HCT116 (cell line): Measurements from ENCODE around the gene CACNA1C. TPM values are rescaled to one million over a fixed set of nuclear protein-coding genes. Genes with fewer than 3 reads are reported as not detected.

Experiments
- ATAC-seq: fragments of 200-7000 bp; cut with Tn5 transposase; 2 replicates; pipeline ENCODE4 v1.9.1; 2020; ENCODE audit warnings: mild to moderate bottlenecking, moderate library complexity
- BruUV-seq: library from RNA; stranded (reverse); fragments of 400-500 nt; replicated peaks from 2 replicates; lab custom pipeline; 2021; lab: Mats Ljungman, UMichigan
- CTCF ChIA-PET: fragments of 300-600 bp; sonication (Branson Sonifier 250); formaldehyde crosslinking; loops from one replicate; lab custom pipeline; 2021; ENCODE audit warnings: antibody characterized with exemption; lab: Charles Lee
- POLR2A ChIA-PET: fragments of 300-600, 350-600 bp; sonication (Branson Sonifier 250); formaldehyde crosslinking; loops from one replicate; lab custom pipeline; 2021; ENCODE audit warnings: antibody characterized with exemption; lab: Charles Lee
- RAD21 ChIA-PET, 2 experiments: fragments of 300-600 bp; sonication (Branson Sonifier 250); formaldehyde crosslinking; loops; one replicate each; lab custom pipeline; 2023; ENCODE audit warnings: low total read pairs in 2 of 2; ENCODE audit not compliant: uncharacterized antibody in 2 of 2, unreplicated experiment in 2 of 2, low non-redundant PET in 1 of 2; lab: Charles Lee
- DNase-seq: peaks from one replicate; pipeline ENCODE4 v3.0.0-alpha.2; 2010; ENCODE audit warnings: low read depth, low spot score
- H2AFZ ChIP-seq: fragments of 200-600 bp; shearing (Covaris generic), sonication (generic); 2 replicates; pipeline ENCODE4 v1.6.1; 2017; ENCODE audit warnings: low read depth, mixed run types, mixed read lengths, antibody characterized with exemption, low read length; ENCODE audit not compliant: poor library complexity, severe bottlenecking
- H3K27ac ChIP-seq: 2 replicates; pipeline ENCODE4 v1.5.1; 2012; ENCODE audit warnings: low read depth, low read length
- H3K27me3 ChIP-seq: fragments of 200-600 bp; sonication (generic); 2 replicates; pipeline ENCODE4 v1.6.1; 2016; ENCODE audit warnings: mixed run types, low read length, mixed read lengths; ENCODE audit not compliant: insufficient read depth
- H3K36me3 ChIP-seq, 2 experiments: fragments of 200-500 bp in 1 of 2; fragments of 200-600 bp in 1 of 2; sonication (Bioruptor generic) in 1 of 2; sonication (generic) in 1 of 2; 2 replicates each; pipeline versions ENCODE4 v1.5.1 to v1.6.1; 2014 to 2016; ENCODE audit warnings: low read length in 2 of 2, inconsistent platforms in 1 of 2, mixed read lengths in 1 of 2, mixed run types in 1 of 2; ENCODE audit not compliant: insufficient read depth in 2 of 2, control insufficient read depth in 1 of 2
- H3K4me1 ChIP-seq, 2 experiments: fragments of 200-600 bp in 1 of 2; sonication (generic) in 1 of 2; 2 replicates each; pipeline versions ENCODE4 v1.5.1 to v1.6.1; 2012 to 2017; ENCODE audit warnings: low read length in 2 of 2, inconsistent platforms in 1 of 2, mild to moderate bottlenecking in 1 of 2, mixed read lengths in 1 of 2, mixed run types in 1 of 2, moderate library complexity in 1 of 2; ENCODE audit not compliant: insufficient read depth in 2 of 2, control insufficient read depth in 1 of 2
- H3K4me2 ChIP-seq: fragments of 200-600 bp; sonication (generic); 2 replicates; pipeline ENCODE4 v1.6.1; 2017; ENCODE audit warnings: mixed run types, low read length, mixed read lengths
- H3K4me3 ChIP-seq, 2 experiments: fragments of 200-600 bp in 1 of 2; sonication (generic) in 1 of 2; replicated peaks in 1 of 2; 2 replicates each; pipeline ENCODE4 v1.5.1; 2011 to 2016; ENCODE audit warnings: low read length in 2 of 2, control low read depth in 1 of 2, low read depth in 1 of 2, mild to moderate bottlenecking in 1 of 2, mixed read lengths in 1 of 2, mixed run types in 1 of 2
- H3K79me2 ChIP-seq: fragments of 200-600 bp; sonication (generic); 2 replicates; pipeline ENCODE4 v1.6.1; 2017; ENCODE audit warnings: mild to moderate bottlenecking, mixed run types, low read length, moderate library complexity, mixed read lengths; ENCODE audit not compliant: insufficient read depth
- H3K9ac ChIP-seq: fragments of 200-600 bp; sonication (generic); 2 replicates; pipeline ENCODE4 v1.6.1; 2016; ENCODE audit warnings: low read length, mixed read lengths
- H3K9me2 ChIP-seq: fragments of 200-600 bp; sonication (generic), shearing (Covaris generic); 2 replicates; pipeline ENCODE4 v1.6.1; 2017; ENCODE audit warnings: mixed run types, mild to moderate bottlenecking, moderate library complexity; ENCODE audit not compliant: insufficient read depth
- H3K9me3 ChIP-seq, 2 experiments: fragments of 200-500 bp in 1 of 2; fragments of 200-600 bp in 1 of 2; sonication (Bioruptor generic) in 1 of 2; sonication (generic) in 1 of 2; 2 replicates each; pipeline ENCODE4 v1.6.1; 2014 to 2017; ENCODE audit warnings: low read length in 2 of 2, mixed read lengths in 2 of 2, inconsistent platforms in 1 of 2, low read depth in 1 of 2, mild to moderate bottlenecking in 1 of 2, mixed run types in 1 of 2, moderate library complexity in 1 of 2; ENCODE audit not compliant: control insufficient read depth in 1 of 2, insufficient read depth in 1 of 2
- H4K20me1 ChIP-seq: fragments of 200-600 bp; sonication (generic), shearing (Covaris generic); 2 replicates; pipeline ENCODE4 v1.6.1; 2017; ENCODE audit warnings: mixed run types, mild to moderate bottlenecking, moderate library complexity; ENCODE audit not compliant: insufficient read depth
- CEBPB ChIP-seq: IDR thresholded peaks from 2 replicates; pipeline ENCODE4 v1.6.1; 2012; ENCODE audit warnings: low read depth
- EZH2 ChIP-seq: fragments of 200-600 bp; sonication (generic); IDR thresholded peaks from 2 replicates; pipeline ENCODE4 v1.6.1; 2017; ENCODE audit warnings: antibody characterized with exemption, mixed run types
- JUND ChIP-seq: IDR thresholded peaks from 2 replicates; pipeline ENCODE4 v1.6.1; 2012
- REST ChIP-seq: IDR thresholded peaks from 2 replicates; pipeline ENCODE4 v1.6.1; 2012; ENCODE audit warnings: low read depth
- SIN3A ChIP-seq: IDR thresholded peaks from 2 replicates; pipeline ENCODE4 v1.6.1; 2012; ENCODE audit warnings: low read depth
- TCF7L2 ChIP-seq: IDR thresholded peaks from 2 replicates; pipeline ENCODE4 v1.7.0; 2011; ENCODE audit warnings: borderline replicate concordance, inconsistent platforms; ENCODE audit not compliant: insufficient read depth, insufficient read length; ENCODE audit errors: extremely low read depth
- YY1 ChIP-seq: IDR thresholded peaks from 2 replicates; pipeline ENCODE4 v1.6.1; 2011; ENCODE audit warnings: low read length, low read depth, moderate library complexity, mild to moderate bottlenecking; ENCODE audit not compliant: insufficient replicate concordance; ENCODE audit errors: extremely low read depth
- ZFX ChIP-seq: fragments of 450-650 bp; IDR thresholded peaks from 2 replicates; pipeline ENCODE4 v1.6.1; 2017
- ZNF274 ChIP-seq: fragments of 200-500 bp; sonication (Bioruptor generic); IDR thresholded peaks from 2 replicates; pipeline ENCODE4 v1.6.1; 2014; ENCODE audit warnings: mild to moderate bottlenecking, low read depth, low read length, inconsistent platforms
- intact Hi-C: fragments of 100-400 bp; cut with micrococcal nuclease; formaldehyde crosslinking; loops from 2 replicates; pipeline ENCODE4 v1.10.0; 2022
- total RNA-seq: library from RNA; stranded (reverse); gene quantifications from one replicate; pipeline ENCODE4 v1.2.1, GENCODE V29; 2021; ENCODE audit not compliant: unreplicated experiment

Gene CACNA1C
- total RNA-seq, 1 experiment from 2014 or later, result 0.05 TPM

GRCh38 chr12:2317772-2318171 is 265.0 kb downstream of the CACNA1C start:
- ChIA-PET POLR2A (no interaction called here), RAD21 (no interaction called here), CTCF (no interaction called here)
- Histone ChIP-seq H3K9me2 (no peaks in the 10 kb centered on the region), H3K79me2 (no peaks in the 10 kb centered on the region), H2AFZ (no peak overlapping the region), H3K4me3 (no peak overlapping the region), H3K27ac (no peak overlapping the region), H3K9me3 (no peaks in the 10 kb centered on the region), H4K20me1 (no peaks in the 10 kb centered on the region), H3K36me3 (no peaks in the 10 kb centered on the region), H3K4me1 (peaks cover 7 to 11% of the 10 kb centered on the region in 2 experiments), H3K4me2 (no peak overlapping the region), H3K9ac (no peak overlapping the region), H3K27me3 (no peaks in the 10 kb centered on the region; the same call in 1 of the 2 replicates)
- intact Hi-C loops, result no loop called here
- ATAC-seq, result no peak
- TF ChIP-seq EZH2, result no peak
- TF ChIP-seq SIN3A, result no peak
- TF ChIP-seq YY1, result no peak
- no peak for TF ChIP-seq JUND
- no peak for TF ChIP-seq REST
- no peak for TF ChIP-seq TCF7L2
- TF ChIP-seq CEBPB, result no peak
- no peak for TF ChIP-seq ZNF274
- no peak for TF ChIP-seq ZFX
- BruUV-seq, result no TSS peak
- DNase-seq, result no peak
